Lung microvascular endothelial cell (primary cell): ENCODE measurements around the gene TNFRSF1A. TPM values are rescaled to one million over a fixed set of nuclear protein-coding genes. Genes with fewer than 3 reads are reported as not detected.

Source experiments
- DNase-seq, 2 donors: peaks; one replicate each; pipeline versions ENCODE4 v3.0.0 to v3.0.0-alpha.2; 2010; ENCODE audit warnings: low read depth in 2 of 2
- total RNA-seq: library from RNA; depleted of rRNA; stranded (reverse); fragments of >200 nt; gene quantifications from 2 replicates; pipeline ENCODE4 v1.2.1, GENCODE V29; 2014

TNFRSF1A gene
- total RNA-seq, 1 donor from 2014 or later = 55.6 TPM

DNA sequence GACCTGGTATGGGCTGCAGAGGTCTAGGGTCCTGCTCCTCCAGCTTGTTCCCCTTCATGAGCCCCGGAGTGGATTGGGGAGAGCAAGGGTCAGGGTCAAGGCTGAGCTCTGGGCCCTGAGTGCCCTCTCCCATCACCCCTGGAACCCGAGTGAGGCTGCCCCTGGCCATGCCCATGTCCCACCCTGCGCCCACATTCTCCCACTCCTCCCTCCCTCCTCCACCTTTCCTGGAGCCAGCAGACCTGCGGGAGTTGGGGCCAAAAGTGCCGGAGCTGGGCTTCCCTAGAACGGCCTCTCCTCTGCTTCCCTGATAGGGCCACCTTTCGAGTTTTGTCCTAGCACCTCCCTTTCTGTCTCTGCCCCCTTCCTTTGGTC lies 32.9 kb upstream of the TNFRSF1A start:
- DNase-seq = no peak

DNA sequence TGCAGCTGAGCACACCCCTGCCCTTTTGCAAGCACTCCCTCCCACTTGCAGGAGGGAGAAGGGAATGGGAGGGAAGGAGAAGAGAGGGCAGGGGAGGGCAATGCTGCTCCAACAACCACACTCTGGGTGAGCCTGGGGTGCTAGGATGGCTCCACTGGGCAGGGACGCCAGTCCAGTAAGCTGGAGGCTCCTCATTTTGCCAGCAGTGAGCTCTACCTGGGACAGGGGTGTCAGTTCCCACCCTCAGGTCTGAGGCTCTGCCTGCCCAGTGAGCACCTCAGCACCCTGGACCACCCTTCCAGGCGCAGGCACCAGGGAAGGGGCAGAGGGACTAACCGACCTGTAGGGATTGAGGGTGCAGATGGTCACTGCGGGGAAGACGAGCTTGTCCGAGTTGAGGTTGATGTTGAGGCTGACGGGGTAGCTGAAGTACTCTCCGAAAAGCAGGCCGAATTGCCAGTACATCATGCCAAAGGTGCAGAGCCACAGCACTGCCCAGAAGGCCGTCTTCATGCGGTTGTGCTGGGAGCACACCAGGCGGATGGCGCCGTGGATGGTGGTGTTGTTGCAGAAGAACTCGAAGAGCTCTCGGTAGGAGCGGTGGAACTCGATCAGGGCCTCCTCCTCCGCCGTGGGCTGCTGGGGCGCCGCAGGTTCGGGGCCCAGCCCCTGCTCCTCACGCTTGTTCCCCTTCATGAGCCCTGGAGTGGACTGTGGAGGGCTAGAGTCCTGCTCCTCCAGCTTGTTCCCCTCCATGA lies 32.3 kb upstream of the TNFRSF1A start:
- DNase-seq = no peak

DNA sequence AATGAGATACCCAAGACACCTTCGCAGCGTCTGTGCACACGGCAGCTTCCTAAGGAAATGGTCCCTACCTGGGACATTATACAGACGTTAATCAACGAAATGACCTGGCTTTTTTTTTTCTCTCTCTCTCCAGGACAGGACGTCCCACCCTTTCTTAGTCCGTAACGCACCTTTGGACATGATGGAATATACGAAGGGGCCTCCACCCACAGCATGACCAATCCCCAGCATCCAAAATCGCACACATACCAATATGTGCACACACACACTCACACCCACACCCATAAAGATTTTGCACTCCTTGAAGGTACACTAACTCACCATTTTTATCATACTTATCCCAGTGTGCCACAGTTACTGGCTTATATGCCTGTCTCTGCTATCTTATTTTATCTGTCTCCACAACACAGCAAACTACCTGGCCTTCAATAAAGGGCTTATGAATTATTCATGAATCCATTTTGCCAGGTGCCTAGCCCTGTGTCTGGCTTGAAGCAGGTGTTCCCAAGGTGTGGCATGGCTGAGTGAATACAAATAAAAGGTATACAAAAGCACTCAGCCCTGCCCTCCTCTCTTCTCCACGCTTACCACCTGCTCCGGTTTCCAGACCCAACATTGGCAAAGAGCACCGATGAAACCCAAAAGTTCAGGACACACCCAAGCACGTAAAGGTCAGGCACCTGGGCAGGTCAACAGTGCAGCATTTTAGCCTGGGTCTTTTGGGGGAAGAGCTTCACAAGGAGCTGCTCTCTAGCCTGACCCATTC lies 31.3 kb upstream of the TNFRSF1A start:
- DNase-seq = no peak

DNA sequence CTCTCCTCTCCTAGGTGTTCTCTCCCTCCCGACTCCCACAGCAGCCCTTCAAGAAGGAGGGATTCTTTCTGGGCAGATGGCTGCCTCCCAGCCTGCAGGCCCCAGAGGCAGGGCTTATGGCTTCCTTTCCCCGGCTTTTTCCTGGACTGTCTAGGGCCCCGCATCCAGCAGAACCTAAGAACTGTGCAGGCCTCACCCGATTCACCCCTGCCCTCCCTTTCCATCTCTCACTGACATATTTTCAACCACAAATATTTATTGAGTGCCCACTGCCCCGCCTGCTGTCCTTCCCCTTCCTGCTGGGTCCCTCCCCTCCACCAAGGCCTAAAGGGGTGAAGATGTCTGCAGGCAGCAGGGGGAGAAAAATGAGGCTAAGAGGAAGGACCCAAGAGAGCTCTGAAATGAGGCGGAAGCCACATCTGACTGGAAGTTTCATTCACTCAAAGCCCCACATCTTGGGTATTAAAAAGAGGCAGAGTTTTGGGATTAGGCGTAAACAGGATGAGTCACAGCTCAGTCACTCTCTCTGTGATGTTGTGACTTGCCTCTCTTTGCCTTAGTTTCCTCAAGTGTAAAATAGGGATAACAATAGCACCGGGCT lies 30.6 kb upstream of the TNFRSF1A start:
- DNase-seq = peak; percentile 18 to 74

DNA sequence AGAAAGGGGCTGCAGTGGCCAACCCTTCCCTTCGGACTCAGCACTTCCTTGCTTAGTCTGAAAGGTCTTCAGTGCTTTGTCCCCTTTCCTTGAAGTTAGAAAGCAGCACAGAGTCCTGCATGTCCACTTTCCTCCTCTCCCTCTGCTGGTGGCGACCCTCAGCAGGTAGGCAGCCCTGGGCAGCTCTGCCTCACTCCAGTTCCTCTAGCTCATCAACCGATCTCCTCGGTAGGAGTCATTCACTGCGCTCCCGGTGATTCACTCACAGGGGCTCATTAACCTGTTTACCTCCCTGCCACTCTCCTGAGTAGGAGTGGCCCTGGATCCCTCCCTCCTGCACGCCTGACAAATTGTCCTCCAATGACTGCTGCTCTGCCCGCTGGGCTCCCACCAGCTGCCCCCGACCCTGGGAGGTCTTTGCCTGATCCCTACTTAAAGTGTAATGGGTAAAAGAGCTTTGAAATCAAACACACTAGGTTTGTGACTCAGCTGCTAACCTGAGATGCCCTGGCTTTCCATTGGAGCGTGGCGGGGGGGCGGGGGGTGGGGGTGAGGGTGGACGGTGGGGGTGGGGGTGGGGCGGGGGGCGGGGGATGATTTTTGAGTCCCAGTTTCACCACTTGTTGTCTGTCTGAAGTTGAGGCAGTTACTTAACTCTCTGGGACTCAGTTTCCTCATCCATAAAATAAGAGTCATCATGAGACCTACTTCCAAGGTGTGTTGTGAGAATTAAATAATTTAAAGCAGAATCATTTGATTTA lies 29.3 kb upstream of the TNFRSF1A start:
- DNase-seq = peak; percentile 16 to 62

DNA sequence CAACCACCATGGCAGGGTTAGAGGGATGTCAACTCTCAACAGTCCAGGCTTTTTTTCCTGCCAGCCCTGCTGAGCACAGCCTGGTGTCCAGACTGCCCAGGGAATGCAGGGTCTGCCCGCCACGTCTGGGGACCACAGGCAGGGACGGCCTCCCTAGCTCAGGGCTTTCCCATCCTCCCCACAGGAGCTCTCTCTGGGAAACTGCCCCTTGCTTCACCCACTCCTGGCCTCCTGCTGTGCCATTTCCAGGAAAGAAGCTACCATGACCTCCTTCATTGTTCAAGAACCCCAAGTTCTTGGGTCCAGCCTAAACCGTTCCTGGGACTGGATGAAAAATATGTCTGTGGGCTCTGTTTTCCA lies 28.7 kb upstream of the TNFRSF1A start:
- no peak for DNase-seq

DNA sequence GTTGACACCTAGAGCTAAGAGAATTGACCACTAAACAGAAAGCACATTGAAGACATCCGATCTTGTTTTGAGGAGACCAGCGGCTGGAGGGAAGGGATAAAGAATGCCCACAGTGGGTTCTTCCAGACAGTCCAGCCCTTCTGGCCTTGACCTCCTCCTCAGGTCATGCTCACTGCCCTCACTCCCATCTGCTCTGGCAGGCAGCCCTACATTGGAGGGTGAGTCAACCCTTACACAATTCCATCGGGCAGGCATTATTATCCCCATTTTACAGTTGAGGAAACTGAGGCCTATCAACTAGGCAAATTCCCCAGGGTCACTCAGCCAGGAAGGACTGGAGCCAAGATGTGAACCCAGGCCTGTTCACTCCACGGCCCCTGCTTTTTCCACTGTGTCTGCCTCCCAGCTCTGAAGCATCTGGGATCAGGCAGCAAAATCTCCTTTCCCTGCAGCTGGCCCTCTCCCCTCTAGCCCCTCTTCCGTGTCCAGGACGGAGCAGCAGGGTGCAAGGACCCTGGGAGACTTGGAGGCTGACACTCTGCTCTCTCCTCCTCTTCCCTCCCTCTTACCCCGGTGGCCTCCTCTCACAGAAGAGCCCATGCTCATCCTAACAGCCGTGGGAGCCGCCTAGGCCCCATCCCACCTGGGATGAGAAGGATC lies 28.2 kb upstream of the TNFRSF1A start:
- no peak for DNase-seq

DNA sequence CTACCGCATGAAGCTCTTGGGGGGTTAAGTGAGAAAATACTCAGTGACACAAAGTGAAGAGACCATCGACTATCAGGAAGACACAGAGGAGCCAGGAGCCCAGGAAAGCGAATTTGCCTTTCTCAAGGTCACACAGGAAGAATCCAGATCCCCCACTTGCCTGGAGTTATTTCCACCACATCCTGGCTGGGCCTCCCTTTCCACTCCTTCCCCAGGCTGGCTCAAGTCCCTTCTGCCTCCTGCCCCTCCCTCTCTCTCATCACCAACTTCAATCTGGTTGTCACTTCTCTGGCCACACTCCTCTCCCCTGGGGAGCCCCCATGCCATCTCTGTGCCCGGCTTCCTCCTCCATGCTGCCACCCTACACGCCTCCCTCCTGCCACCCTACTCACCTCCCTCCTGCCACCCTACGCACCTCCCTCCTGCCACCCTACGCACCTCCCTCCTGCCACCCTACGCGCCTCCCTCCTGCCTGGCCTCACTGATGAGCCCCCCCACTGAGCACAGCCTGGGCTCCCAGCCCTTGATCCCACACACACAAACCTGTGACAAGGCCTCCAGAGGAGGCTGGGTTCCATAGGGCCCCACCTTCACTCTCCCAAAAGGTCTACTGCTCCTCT lies 27.1 kb upstream of the TNFRSF1A start:
- no peak for DNase-seq

DNA sequence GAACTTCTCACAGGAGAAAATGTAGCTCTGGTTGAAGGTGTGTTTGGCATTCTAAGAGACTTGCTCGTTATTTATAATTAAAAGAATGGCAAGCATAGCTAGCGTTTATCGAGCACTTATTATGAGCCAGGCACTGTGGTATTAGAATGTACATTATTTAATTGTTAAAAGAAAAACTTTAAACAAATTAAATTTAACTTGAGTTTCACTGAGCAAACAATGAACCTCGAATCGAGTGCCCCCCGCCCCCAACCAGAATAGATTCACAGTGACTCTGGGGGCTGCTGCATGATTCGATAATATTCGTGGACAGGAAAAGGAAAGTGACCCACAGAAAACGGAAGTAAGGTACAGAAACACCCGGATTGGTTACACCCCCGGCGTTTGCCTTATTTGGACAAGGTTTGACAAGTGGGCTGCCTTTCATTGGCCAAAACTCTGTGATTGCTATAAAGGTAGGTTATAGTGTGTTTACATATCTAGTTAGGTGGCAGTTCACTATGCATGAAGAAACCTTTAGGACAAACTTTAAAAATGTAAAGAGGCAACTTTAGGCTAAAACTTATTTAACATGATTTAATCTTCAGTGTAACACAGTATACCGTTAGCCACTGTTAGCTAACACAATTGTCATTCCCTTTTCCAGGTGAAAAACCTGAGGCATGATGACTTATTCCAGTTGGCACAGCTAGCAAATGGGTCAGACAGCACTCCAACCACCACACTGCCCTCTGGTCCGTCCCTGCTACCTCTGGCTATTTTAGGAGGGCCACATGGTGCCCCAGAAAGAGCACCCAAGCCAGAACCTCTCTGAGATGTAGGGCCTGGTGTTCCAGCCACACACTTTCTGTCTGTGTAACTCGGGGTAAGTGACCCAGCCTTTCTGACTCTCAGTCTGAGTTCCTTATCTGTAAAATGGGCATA lies 26.4 kb upstream of the TNFRSF1A start:
- peak in 1 of 2 donors; percentile 31 for DNase-seq

DNA sequence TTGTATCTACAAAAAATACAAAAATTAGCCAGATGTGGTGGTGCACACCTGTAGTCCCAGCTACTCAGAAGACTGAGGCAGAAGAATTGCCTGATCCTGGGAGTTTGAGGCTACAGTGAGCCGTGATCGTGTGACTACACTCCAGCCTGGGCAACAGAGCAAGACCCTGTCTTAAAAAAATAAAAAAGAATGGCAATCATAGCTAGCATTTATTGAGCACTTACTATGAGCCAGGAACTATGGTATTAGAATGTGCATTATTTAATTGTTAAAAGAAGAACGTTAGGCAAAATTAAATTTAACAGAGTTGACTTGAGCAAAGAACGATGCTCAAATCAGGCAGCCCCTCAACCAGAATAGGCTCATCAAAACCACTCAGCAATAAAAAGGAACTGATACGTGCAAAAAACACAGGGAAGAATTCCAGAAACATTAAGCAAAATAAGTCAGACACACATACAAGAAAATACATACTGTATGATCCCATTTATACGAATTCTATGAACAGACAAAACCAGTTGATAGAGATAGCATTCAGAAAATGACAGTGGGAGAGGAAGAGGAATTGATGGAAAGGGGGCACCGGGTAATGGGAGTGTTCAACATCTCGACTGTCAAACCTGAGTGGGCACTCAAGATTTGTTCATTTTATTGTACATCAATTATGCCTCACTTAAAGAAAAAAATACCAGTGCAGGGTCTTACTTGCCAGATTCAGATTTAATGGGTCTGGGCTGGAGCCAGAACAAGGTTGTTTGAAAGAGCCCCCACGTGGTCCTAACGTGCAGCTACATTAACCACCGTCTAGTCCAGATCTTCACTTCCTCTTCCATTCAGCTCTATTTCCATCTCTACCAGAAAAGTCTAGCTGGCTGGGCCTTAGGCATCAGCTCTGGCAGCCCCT lies 25.4 kb upstream of the TNFRSF1A start:
- peak; percentile 78 to 84 for DNase-seq

DNA sequence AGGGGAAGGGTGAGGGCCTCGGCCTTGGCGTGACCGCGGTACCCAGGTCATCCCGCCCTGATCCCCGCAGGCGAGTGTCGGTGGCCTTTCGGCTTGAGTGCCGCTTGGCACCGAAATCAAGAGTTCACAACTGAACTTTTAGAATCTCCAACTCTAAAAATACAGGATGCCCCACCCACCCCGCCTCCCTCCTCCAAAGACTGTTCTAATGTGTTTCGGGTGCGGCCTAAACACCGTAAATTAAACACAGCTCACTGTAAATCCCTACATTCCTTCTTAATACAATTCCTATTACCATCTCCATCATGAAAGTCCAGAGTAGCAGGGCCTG lies 22.1 kb upstream of the TNFRSF1A start:
- no peak for DNase-seq

DNA sequence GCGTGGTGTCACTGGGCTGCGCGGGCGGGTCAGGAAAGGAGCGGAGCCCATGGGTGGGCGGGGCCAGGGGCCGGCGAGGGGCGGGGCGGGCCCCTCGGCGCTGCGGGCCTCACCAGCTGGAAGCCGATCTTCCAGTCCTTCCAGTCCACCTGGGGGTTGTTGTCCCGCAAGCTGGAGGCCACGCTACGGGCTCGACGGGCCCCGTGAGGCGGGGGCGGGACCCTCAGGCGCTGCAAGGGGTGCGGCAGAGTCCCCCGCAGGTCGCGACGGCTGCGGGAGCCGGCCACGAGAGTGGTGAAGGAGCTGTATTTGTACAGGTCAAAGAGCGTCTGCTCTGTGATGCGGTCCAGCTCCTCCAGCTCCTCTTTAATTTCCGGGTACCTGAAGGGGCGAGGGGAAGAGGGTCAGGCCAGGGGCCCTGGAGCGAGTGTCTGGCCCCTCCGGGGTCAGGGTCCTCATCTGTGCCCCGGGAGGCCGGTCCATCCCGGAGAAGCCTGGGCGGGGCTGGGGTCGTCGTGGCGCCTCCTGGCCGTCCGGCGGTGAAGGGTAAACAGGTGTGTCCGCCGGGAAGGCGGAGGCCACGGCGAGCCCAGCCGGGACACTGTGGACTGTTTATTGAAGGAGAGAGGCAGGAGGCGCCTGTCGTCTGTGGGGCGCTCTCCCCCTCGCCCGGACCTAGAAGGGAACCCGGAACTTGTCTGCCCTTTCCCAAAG lies 21.6 kb upstream of the TNFRSF1A start:
- DNase-seq = peak; percentile 74 to 75

DNA sequence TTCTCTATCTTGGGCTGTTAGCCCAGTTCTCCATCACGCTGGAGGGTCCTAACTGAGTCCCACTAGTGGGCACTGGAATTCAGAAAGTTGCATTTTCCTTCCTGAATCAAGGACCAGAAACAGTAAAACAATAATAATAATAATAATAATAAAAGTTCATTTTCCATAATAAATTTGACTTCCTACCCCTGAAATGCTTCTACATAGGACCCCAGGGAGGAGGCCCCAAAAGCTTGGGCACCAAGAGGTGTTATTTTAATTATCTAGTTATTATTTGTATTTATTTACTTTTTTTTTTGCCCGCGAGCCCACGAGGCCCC lies 21.1 kb upstream of the TNFRSF1A start:
- no peak for DNase-seq

DNA sequence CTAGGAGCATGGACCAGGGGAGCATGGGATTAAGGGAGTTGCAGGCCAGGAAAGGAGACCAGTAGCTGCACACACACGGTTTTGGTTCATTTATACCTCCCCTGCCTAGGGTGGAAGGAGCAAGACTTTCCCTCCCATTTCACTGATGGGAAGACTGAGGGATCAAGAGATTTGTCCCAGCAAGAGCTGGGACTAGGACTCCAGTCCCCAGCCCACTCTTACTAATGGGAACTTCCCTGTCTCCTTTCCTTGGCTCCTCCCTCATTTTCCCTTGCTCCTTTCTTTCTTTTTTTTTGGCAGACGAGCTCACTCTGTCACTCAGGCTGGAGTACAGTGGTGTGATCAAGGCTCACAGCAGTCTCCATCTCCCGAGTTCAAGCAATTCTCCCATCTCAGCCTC lies 20.5 kb upstream of the TNFRSF1A start:
- DNase-seq = peak in 1 of 2 donors; percentile 21

DNA sequence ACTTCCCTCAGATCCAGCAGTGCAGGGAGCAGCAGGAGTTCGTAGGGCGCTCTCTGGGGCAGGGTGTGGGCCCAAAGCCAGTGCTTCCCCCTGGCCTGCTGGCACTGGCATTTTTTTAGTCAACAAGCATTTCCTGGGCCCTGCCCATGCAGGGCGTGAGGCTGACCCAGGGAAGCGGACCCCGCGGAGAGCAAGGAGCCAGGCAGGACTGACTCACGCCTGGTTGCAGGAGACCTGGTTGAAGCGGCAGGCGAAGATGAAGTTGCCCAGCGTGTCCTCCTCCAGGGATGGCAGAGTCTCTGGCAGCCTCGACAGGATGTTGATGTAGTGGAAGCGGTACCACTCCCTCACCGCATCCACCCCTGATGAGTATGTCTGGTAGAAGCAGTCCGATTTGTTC lies 20.0 kb upstream of the TNFRSF1A start:
- peak in 1 of 2 donors; percentile 64 for DNase-seq

DNA sequence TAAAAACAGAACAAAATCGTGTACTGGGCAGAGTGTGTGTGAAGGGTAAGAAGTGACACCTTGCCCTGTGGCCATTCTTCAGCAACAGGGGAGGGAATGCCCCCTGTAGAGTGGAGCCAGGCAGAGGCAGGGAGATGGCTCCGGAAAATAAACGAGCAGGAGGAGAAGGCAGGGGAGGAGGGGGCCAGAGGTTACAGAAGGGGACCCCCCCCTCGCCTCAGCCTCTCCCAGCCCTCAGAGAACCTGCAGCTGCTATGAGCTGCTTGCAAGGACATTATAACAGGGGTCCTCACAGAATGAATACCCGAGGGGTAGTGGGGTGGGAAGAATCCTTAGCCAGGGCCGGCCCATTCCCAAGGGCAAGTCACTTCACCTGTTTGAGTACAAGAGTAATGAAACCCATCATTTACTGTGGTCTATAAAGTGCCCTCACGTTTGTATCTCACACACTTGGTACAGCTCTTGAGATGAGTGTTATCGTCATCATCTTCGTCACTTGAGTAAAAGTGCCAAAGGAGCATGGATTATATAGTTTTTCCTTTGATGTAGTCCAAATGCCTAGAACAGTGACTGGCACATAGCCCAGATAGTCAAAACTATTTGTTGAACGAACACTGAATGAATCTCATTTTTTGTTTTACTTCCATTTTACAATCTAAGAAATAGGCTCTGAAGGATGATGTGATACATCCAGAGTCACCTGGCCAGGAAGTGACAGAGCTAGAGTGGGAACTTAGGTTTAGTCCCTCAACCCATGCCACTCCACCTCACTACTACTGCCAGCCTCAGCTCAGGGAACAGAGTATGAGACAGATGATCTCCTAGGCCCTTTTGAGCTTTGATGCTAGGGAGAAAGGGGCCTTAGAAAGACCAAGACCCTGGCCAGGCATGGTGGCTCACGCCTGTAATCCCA lies 19.0 kb upstream of the TNFRSF1A start:
- DNase-seq = peak; percentile 38 to 42

DNA sequence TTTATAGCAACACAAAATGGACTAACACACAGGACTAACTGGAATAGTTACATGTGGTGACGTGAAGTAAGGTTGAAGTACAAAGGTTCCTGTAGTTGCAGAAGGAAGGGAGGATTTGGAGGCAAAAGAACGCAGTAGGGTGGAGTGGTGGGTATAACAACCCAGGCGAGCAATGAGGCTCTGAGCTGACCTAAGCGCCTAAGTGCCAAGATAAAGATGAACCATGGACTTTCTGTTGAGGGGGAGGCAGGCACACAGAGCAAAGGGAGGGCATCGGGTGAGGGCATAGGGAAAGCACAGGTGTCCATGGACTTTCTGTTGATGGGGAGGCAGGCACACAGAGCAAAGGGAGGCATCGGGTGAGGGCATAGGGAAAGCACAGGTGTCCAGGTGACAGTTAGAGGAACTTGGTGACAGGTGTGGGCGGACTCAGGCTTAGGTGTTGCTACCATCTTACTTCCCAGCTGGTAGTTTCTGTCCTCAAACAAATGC lies 18.2 kb upstream of the TNFRSF1A start:
- DNase-seq = no peak
